HEK293 (cell line): ENCODE results near the gene CPD.
A peak's percentile ranks its signal among the peaks of the same experiment; 100 is the strongest.

Source experiments
- CTCF ChIA-PET: fragments of 350-600 bp; formaldehyde crosslinking; extraction: SDS; loops from one replicate; lab custom pipeline; 2021; ENCODE audit warnings: antibody characterized with exemption; lab: Yijun Ruan, JAX
- POLR2A ChIA-PET: fragments of 300-600 bp; formaldehyde crosslinking; extraction: SDS; loops from one replicate; lab custom pipeline; 2020; ENCODE audit warnings: antibody characterized with exemption, inconsistent platforms; lab: Yijun Ruan, JAX
- H3K27ac ChIP-seq: fragments of 200-500 bp; sonication (Bioruptor generic); 2 replicates; pipeline ENCODE4 v1.5.1; 2014; ENCODE audit warnings: low read depth, low read length, control low read depth, inconsistent platforms; ENCODE audit errors: extremely low read depth
- H3K36me3 ChIP-seq, 2 experiments: fragments of 200-500 bp in 1 of 2; sonication (Bioruptor generic) in 1 of 2; 1 replicate in 1 of 2; 2 replicates in 1 of 2; pipeline ENCODE4 v1.5.1; 2014 to 2017; ENCODE audit warnings: inconsistent platforms in 2 of 2, low read length in 2 of 2; ENCODE audit not compliant: control insufficient read depth in 2 of 2, insufficient read depth in 1 of 2
- H3K4me1 ChIP-seq: fragments of 200-500 bp; sonication (Bioruptor generic); 2 replicates; pipeline ENCODE4 v1.5.1; 2014; ENCODE audit warnings: mild to moderate bottlenecking, low read length, inconsistent platforms; ENCODE audit not compliant: control insufficient read depth, insufficient read depth
- H3K4me3 ChIP-seq: 2 replicates; pipeline ENCODE4 v1.5.1; 2011; ENCODE audit warnings: low read depth, mild to moderate bottlenecking, control low read depth, low read length, moderate library complexity
- H3K9me3 ChIP-seq: fragments of 200-500 bp; sonication (Bioruptor generic); 2 replicates; pipeline ENCODE4 v1.5.1; 2014; ENCODE audit warnings: low read depth, low read length, inconsistent platforms; ENCODE audit not compliant: control insufficient read depth, insufficient read depth
- BCL11A ChIP-seq: fragments of 450-650 bp; formaldehyde crosslinking; IDR thresholded peaks from 2 replicates; pipeline ENCODE4 v1.5.1; 2016; ENCODE audit warnings: low read depth, missing biosample characterization, missing genetic modification characterization
- GFI1B ChIP-seq: fragments of 450-650 bp; formaldehyde crosslinking; IDR thresholded peaks from 2 replicates; pipeline ENCODE4 v1.5.1; 2016; ENCODE audit warnings: missing biosample characterization, missing genetic modification characterization
- GLIS2 ChIP-seq: fragments of 450-650 bp; formaldehyde crosslinking; IDR thresholded peaks from 2 replicates; pipeline ENCODE4 v1.5.1; 2016; ENCODE audit warnings: missing biosample characterization, missing genetic modification characterization
- MZF1 ChIP-seq: fragments of 450-650 bp; formaldehyde crosslinking; IDR thresholded peaks from 2 replicates; pipeline ENCODE4 v1.5.1; 2017; ENCODE audit warnings: missing biosample characterization, missing genetic modification characterization, borderline replicate concordance
- OSR2 ChIP-seq: fragments of 450-650 bp; formaldehyde crosslinking; IDR thresholded peaks from 2 replicates; pipeline ENCODE4 v1.5.1; 2016; ENCODE audit warnings: missing biosample characterization, missing genetic modification characterization
- PRDM1 ChIP-seq: fragments of 450-650 bp; formaldehyde crosslinking; IDR thresholded peaks from 2 replicates; pipeline ENCODE4; 2016; ENCODE audit warnings: missing biosample characterization, missing genetic modification characterization
- RBAK ChIP-seq: fragments of 450-650 bp; formaldehyde crosslinking; IDR thresholded peaks from 2 replicates; pipeline ENCODE4 v1.5.1; 2016; ENCODE audit warnings: missing biosample characterization, missing genetic modification characterization
- SCRT1 ChIP-seq: fragments of 450-650 bp; formaldehyde crosslinking; IDR thresholded peaks from 2 replicates; pipeline ENCODE4 v1.5.1; 2016; ENCODE audit warnings: missing biosample characterization, missing genetic modification characterization, borderline replicate concordance
- SP2 ChIP-seq: fragments of 450-650 bp; formaldehyde crosslinking; IDR thresholded peaks from 2 replicates; pipeline ENCODE4 v1.5.1; 2016; ENCODE audit warnings: missing biosample characterization, missing genetic modification characterization
- SP7 ChIP-seq: fragments of 450-650 bp; formaldehyde crosslinking; IDR thresholded peaks from 2 replicates; pipeline ENCODE4 v1.5.1; 2016; ENCODE audit warnings: missing biosample characterization, missing genetic modification characterization
- TCF7L2 ChIP-seq: IDR thresholded peaks from 2 replicates; pipeline ENCODE4 v1.6.1; 2011; ENCODE audit warnings: low read depth, mild to moderate bottlenecking, inconsistent platforms, low read length, moderate library complexity, borderline replicate concordance
- ZBTB48 ChIP-seq: fragments of 450-650 bp; formaldehyde crosslinking; IDR thresholded peaks from 2 replicates; pipeline ENCODE4 v1.5.1; 2016; ENCODE audit warnings: missing biosample characterization, missing genetic modification characterization
- ZFP69B ChIP-seq: fragments of 450-650 bp; formaldehyde crosslinking; IDR thresholded peaks from 2 replicates; pipeline ENCODE4 v1.5.1; 2016; ENCODE audit warnings: missing biosample characterization, missing genetic modification characterization
- ZNF114 ChIP-seq: fragments of 450-650 bp; formaldehyde crosslinking; IDR thresholded peaks from 2 replicates; pipeline ENCODE4 v1.5.0; 2017; ENCODE audit warnings: missing biosample characterization, missing genetic modification characterization
- ZNF121 ChIP-seq: fragments of 450-650 bp; formaldehyde crosslinking; IDR thresholded peaks from 2 replicates; pipeline ENCODE4 v1.5.1; 2016; ENCODE audit warnings: missing biosample characterization, missing genetic modification characterization
- ZNF133 ChIP-seq: fragments of 450-650 bp; formaldehyde crosslinking; IDR thresholded peaks from 2 replicates; pipeline ENCODE4 v1.5.1; 2016; ENCODE audit warnings: missing biosample characterization, missing genetic modification characterization
- ZNF169 ChIP-seq: fragments of 450-650 bp; formaldehyde crosslinking; IDR thresholded peaks from 2 replicates; pipeline ENCODE4 v1.5.1; 2016; ENCODE audit warnings: missing biosample characterization, missing genetic modification characterization
- ZNF184 ChIP-seq: fragments of 450-650 bp; IDR thresholded peaks from 2 replicates; pipeline ENCODE4 v1.5.1; 2018; ENCODE audit warnings: missing biosample characterization, mild to moderate bottlenecking, missing genetic modification characterization
- ZNF221 ChIP-seq: fragments of 450-650 bp; formaldehyde crosslinking; IDR thresholded peaks from 2 replicates; pipeline ENCODE4 v1.5.1; 2017; ENCODE audit warnings: missing biosample characterization, missing genetic modification characterization, borderline replicate concordance
- ZNF404 ChIP-seq: fragments of 450-650 bp; formaldehyde crosslinking; IDR thresholded peaks from 2 replicates; pipeline ENCODE4 v1.5.1; 2017; ENCODE audit warnings: missing biosample characterization, missing genetic modification characterization
- ZNF416 ChIP-seq: fragments of 450-650 bp; formaldehyde crosslinking; IDR thresholded peaks from 2 replicates; pipeline ENCODE4 v1.5.1; 2016; ENCODE audit warnings: missing biosample characterization, missing genetic modification characterization
- ZNF530 ChIP-seq: fragments of 450-650 bp; formaldehyde crosslinking; IDR thresholded peaks from 2 replicates; pipeline ENCODE4 v1.5.1; 2016; ENCODE audit warnings: low read depth, missing biosample characterization, missing genetic modification characterization
- ZNF600 ChIP-seq: fragments of 450-650 bp; formaldehyde crosslinking; IDR thresholded peaks from 2 replicates; pipeline ENCODE4 v1.5.1; 2016; ENCODE audit warnings: missing biosample characterization, missing genetic modification characterization
- ZNF664 ChIP-seq: fragments of 450-650 bp; formaldehyde crosslinking; IDR thresholded peaks from 2 replicates; pipeline ENCODE4 v1.5.1; 2016; ENCODE audit warnings: missing biosample characterization, missing genetic modification characterization
- ZNF677 ChIP-seq: fragments of 450-650 bp; IDR thresholded peaks from 2 replicates; pipeline ENCODE4 v1.5.0; 2018; ENCODE audit warnings: missing biosample characterization, mild to moderate bottlenecking, missing genetic modification characterization, moderate library complexity
- ZSCAN16 ChIP-seq: fragments of 450-650 bp; formaldehyde crosslinking; IDR thresholded peaks from 2 replicates; pipeline ENCODE4 v1.5.1; 2016; ENCODE audit warnings: missing biosample characterization, missing genetic modification characterization
- TF ChIP-seq, protein P1 (sequence below): fragments of 450-650 bp; formaldehyde crosslinking; IDR thresholded peaks from 2 replicates; pipeline ENCODE4 v1.5.1; 2016; ENCODE audit warnings: missing biosample characterization, missing genetic modification characterization
- TF ChIP-seq, protein P2 (sequence below): fragments of 450-650 bp; formaldehyde crosslinking; IDR thresholded peaks from 2 replicates; pipeline ENCODE4 v1.5.1; 2016; ENCODE audit warnings: missing biosample characterization, missing genetic modification characterization
- TF ChIP-seq, protein P3 (sequence below): fragments of 450-650 bp; formaldehyde crosslinking; IDR thresholded peaks from 2 replicates; pipeline ENCODE4 v1.5.1; 2016; ENCODE audit warnings: missing biosample characterization, missing genetic modification characterization
- TF ChIP-seq, protein P4 (sequence below): fragments of 450-650 bp; formaldehyde crosslinking; IDR thresholded peaks from 2 replicates; pipeline ENCODE4 v1.5.1; 2016; ENCODE audit warnings: missing biosample characterization, missing genetic modification characterization
- TF ChIP-seq, protein P5 (sequence below): fragments of 450-650 bp; formaldehyde crosslinking; IDR thresholded peaks from 2 replicates; pipeline ENCODE4 v1.5.1; 2016; ENCODE audit warnings: missing biosample characterization, missing genetic modification characterization

The CPD gene

DNA sequence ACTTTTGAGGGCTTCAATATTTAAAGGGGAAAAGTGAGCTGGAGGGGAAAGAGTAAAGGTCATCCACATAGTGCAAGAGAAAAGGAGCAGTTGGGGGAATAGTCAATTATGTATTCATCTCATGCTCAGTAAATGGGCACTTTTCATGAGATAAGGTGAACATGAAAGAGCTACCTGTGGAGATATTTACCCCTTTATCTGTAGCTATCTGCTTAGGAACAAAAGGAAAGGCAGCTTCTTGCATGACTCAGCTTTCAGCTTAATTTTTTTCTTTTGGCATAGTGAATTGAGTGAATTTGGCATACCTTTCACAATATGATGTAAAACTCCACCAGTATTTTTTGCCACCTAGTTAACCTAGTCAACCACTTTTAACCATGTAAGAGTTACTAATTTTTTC lies 26.4 kb downstream of the CPD start:
- Histone ChIP-seq H3K4me3 (no peak overlapping the region), H3K9me3 (no peaks in the 10 kb centered on the region), H3K27ac (peak overlapping the region; percentile 12; the same call in 1 of the 2 replicates), H3K36me3 (no peaks in the 10 kb centered on the region; a peak in 1 of 3 replicates), H3K4me1 (peaks cover 8% of the 10 kb centered on the region)
- ChIA-PET POLR2A (interaction anchor here (0.6 to 1.0 kb wide), 4 partner anchors 25 to 73 kb away, joined by 3 read pairs; partner anchors contain the start of gene GOSR1), CTCF (interaction anchor here (1.0 to 1.2 kb wide), 2 partner anchors 72 to 300 kb away, joined by 4 to 5 read pairs; partner anchors contain the start of gene GOSR1)
- TF ChIP-seq SP2 (tag by site-specific recombination) (no peak), ZNF121 (tag by site-specific recombination) (no peak), ZBTB48 (tag by site-specific recombination) (no peak), ZFP69B (tag by site-specific recombination) (peak; percentile 75), ZNF664 (0 out of 2 replicates have a peak, but pooled peaks have one; percentile 41), ZNF404 (tag by site-specific recombination) (no peak), ZNF600 (tag by site-specific recombination) (no peak), SCRT1 (no peak; the same call in 1 of the 2 replicates), SP7 (0 out of 2 replicates have a peak, but pooled peaks have one; percentile 27), GFI1B (tag by site-specific recombination) (no peak), ZNF114 (tag by site-specific recombination) (no peak), MZF1 (tag by site-specific recombination) (peak; percentile 81; the same call in 1 of the 2 replicates), RBAK (tag by site-specific recombination) (no peak), ZSCAN16 (no peak), ZNF169 (tag by site-specific recombination) (no peak), ZNF184 (tag by site-specific recombination) (no peak), ZNF133 (tag by site-specific recombination) (no peak), GLIS2 (no peak), BCL11A (no peak), ZNF530 (tag by site-specific recombination) (no peak), TCF7L2 (peak; percentile 90), ZNF677 (tag by site-specific recombination) (no peak), PRDM1 (peak; percentile 74), OSR2 (tag by site-specific recombination) (peak; percentile 65), ZNF416 (tag by site-specific recombination) (no peak), ZNF221 (no peak)
- TF ChIP-seq, protein P1, sequence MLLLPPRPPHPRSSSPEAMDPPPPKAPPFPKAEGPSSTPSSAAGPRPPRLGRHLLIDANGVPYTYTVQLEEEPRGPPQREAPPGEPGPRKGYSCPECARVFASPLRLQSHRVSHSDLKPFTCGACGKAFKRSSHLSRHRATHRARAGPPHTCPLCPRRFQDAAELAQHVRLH: no peak
- TF ChIP-seq, protein P2, sequence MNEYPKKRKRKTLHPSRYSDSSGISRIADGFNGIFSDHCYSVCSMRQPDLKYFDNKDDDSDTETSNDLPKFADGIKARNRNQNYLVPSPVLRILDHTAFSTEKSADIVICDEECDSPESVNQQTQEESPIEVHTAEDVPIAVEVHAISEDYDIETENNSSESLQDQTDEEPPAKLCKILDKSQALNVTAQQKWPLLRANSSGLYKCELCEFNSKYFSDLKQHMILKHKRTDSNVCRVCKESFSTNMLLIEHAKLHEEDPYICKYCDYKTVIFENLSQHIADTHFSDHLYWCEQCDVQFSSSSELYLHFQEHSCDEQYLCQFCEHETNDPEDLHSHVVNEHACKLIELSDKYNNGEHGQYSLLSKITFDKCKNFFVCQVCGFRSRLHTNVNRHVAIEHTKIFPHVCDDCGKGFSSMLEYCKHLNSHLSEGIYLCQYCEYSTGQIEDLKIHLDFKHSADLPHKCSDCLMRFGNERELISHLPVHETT (tag by site-specific recombination): no peak
- TF ChIP-seq, protein P3, sequence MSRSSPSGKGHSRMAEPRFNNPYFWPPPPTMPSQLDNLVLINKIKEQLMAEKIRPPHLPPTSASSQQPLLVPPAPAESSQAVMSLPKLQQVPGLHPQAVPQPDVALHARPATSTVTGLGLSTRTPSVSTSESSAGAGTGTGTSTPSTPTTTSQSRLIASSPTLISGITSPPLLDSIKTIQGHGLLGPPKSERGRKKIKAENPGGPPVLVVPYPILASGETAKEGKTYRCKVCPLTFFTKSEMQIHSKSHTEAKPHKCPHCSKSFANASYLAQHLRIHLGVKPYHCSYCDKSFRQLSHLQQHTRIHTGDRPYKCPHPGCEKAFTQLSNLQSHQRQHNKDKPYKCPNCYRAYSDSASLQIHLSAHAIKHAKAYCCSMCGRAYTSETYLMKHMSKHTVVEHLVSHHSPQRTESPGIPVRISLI: no peak
- TF ChIP-seq, protein P4, sequence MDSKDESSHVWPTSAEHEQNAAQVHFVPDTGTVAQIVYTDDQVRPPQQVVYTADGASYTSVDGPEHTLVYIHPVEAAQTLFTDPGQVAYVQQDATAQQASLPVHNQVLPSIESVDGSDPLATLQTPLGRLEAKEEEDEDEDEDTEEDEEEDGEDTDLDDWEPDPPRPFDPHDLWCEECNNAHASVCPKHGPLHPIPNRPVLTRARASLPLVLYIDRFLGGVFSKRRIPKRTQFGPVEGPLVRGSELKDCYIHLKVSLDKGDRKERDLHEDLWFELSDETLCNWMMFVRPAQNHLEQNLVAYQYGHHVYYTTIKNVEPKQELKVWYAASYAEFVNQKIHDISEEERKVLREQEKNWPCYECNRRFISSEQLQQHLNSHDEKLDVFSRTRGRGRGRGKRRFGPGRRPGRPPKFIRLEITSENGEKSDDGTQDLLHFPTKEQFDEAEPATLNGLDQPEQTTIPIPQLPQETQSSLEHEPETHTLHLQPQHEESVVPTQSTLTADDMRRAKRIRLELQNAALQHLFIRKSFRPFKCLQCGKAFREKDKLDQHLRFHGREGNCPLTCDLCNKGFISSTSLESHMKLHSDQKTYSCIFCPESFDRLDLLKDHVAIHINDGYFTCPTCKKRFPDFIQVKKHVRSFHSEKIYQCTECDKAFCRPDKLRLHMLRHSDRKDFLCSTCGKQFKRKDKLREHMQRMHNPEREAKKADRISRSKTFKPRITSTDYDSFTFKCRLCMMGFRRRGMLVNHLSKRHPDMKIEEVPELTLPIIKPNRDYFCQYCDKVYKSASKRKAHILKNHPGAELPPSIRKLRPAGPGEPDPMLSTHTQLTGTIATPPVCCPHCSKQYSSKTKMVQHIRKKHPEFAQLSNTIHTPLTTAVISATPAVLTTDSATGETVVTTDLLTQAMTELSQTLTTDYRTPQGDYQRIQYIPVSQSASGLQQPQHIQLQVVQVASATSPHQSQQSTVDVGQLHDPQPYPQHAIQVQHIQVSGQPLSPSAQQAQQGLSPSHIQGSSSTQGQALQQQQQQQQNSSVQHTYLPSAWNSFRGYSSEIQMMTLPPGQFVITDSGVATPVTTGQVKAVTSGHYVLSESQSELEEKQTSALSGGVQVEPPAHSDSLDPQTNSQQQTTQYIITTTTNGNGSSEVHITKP (tag by site-specific recombination): peak; percentile 15; the same call in 1 of the 2 replicates
- TF ChIP-seq, protein P5, sequence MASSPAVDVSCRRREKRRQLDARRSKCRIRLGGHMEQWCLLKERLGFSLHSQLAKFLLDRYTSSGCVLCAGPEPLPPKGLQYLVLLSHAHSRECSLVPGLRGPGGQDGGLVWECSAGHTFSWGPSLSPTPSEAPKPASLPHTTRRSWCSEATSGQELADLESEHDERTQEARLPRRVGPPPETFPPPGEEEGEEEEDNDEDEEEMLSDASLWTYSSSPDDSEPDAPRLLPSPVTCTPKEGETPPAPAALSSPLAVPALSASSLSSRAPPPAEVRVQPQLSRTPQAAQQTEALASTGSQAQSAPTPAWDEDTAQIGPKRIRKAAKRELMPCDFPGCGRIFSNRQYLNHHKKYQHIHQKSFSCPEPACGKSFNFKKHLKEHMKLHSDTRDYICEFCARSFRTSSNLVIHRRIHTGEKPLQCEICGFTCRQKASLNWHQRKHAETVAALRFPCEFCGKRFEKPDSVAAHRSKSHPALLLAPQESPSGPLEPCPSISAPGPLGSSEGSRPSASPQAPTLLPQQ (tag by site-specific recombination): peak; percentile 83
